WERI-Rb-1 (cell line): ENCODE data around the gene TENM3.

Experiments
- DNase-seq: peaks from one replicate; pipeline ENCODE4 v3.0.0-alpha.2; 2020
- H3K27ac ChIP-seq: fragments of 250-450 bp; sonication (Bioruptor Pico); 2 replicates; pipeline ENCODE4 v1.5.1; 2020; ENCODE audit warnings: mild to moderate bottlenecking, moderate library complexity
- H3K27me3 ChIP-seq: fragments of 250-450 bp; sonication (Bioruptor Pico); 2 replicates; pipeline ENCODE4 v1.5.1; 2021; ENCODE audit warnings: mild to moderate bottlenecking, low read depth, moderate library complexity; ENCODE audit not compliant: insufficient read depth, severe bottlenecking
- H3K36me3 ChIP-seq: fragments of 250-450 bp; sonication (Bioruptor Pico); 2 replicates; pipeline ENCODE4 v1.5.1; 2020; ENCODE audit warnings: mild to moderate bottlenecking, moderate library complexity
- H3K4me3 ChIP-seq: 2 replicates; pipeline ENCODE4 v1.5.1; 2011; ENCODE audit warnings: low read depth, mild to moderate bottlenecking, control low read depth, low read length
- H3K9me3 ChIP-seq: fragments of 250-450 bp; sonication (Bioruptor Pico); 2 replicates; pipeline ENCODE4 v1.5.1; 2021; ENCODE audit warnings: mild to moderate bottlenecking, moderate library complexity; ENCODE audit not compliant: severe bottlenecking
- TF ChIP-seq, protein P1 (sequence below): IDR thresholded peaks from 2 replicates; pipeline ENCODE4 v1.5.1; 2011; ENCODE audit warnings: low read depth, mild to moderate bottlenecking, control low read depth, inconsistent platforms, low read length

TENM3 gene

DNA sequence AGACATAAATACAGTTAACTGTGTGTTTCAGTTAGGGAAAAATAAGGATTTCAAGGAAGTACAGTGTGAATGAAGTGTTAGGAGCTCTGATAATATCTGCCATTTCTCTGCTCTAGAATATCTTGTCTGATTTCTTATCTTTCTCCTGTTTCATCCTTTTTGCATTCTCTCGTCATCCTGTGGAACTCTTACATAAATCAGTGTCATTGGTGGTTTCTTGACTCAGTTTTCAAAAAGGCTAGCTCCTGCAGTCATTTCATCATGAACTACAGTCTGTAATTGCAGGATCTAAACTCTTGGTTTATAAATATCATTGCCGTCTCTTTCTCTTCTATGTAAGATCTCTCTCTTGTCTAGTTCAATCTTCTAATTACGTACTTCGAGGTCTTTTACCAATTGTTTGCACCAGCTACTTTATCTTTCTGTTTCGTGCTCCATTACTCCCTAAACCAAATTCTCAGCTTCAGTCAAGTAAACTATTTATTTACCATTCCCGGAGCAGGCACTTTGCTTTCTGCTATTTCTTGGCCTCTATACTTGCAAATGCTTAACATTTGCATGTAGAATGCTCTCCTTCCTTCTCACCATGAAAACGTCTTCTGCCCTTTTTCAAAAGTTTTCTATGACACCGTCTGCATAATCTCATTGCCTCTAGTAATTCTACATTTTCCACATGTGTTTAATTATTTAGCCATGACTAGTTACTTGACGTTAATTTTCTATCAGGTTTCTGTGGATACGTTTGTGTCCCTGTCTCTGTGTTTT, 294.0 kb downstream of the TENM3 start:
- Histone ChIP-seq H3K27ac (no peak overlapping the region), H3K9me3 (no peaks in the 10 kb centered on the region), H3K27me3 (no peaks in the 10 kb centered on the region), H3K36me3 (no peaks in the 10 kb centered on the region), H3K4me3 (no peak overlapping the region)
- TF ChIP-seq, protein P1, sequence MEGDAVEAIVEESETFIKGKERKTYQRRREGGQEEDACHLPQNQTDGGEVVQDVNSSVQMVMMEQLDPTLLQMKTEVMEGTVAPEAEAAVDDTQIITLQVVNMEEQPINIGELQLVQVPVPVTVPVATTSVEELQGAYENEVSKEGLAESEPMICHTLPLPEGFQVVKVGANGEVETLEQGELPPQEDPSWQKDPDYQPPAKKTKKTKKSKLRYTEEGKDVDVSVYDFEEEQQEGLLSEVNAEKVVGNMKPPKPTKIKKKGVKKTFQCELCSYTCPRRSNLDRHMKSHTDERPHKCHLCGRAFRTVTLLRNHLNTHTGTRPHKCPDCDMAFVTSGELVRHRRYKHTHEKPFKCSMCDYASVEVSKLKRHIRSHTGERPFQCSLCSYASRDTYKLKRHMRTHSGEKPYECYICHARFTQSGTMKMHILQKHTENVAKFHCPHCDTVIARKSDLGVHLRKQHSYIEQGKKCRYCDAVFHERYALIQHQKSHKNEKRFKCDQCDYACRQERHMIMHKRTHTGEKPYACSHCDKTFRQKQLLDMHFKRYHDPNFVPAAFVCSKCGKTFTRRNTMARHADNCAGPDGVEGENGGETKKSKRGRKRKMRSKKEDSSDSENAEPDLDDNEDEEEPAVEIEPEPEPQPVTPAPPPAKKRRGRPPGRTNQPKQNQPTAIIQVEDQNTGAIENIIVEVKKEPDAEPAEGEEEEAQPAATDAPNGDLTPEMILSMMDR, result no peak
- DNase-seq, result no peak

DNA sequence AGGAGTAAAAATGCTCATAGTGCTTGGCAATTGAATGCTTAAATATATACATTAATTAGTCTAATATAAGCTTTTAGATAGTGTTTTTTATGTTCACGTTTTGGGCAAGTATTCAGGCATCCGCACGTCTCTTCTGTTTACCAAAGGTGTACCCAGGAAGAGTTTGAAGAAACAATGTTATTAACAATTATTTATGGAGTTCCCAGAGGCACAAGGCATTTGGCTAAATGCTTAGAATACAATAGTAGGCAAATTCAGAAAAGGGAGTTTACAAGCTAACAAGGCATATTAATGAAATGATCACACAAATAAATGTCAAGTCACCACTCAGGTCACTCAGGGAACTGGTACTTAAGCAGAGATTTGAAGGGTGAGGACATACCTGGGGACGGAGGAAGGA, 294.8 kb downstream of the TENM3 start:
- no peaks in the 10 kb centered on the region for H3K9me3 ChIP-seq
- no peaks in the 10 kb centered on the region for H3K27me3 ChIP-seq
- DNase-seq, result no peak
- no peaks in the 10 kb centered on the region for H3K36me3 ChIP-seq
- TF ChIP-seq, protein P1, result no peak
- H3K4me3 ChIP-seq, result no peak overlapping the region
- no peak overlapping the region for H3K27ac ChIP-seq

DNA sequence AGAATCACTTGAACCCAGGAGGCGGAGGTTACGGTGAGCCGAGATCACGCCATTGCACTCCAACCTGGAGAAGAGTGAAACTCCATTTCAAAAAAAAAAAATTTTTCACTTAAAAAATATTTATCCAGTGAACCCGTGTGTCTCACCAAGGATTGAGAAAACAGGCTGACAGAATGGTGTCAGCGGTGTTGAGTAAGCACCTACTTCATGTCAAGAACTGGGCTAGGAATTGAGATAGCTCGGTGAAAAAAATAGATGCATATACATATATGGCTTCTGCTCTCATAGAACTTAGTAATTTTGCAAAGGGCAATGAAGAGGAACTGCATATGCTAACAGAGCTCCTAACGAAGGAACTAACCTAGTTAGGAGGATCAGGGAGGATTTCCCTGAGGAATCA, 297.3 kb downstream of the TENM3 start:
- no peak for DNase-seq
- H3K36me3 ChIP-seq, result no peaks in the 10 kb centered on the region
- no peaks in the 10 kb centered on the region for H3K27me3 ChIP-seq
- TF ChIP-seq, protein P1, result no peak
- H3K9me3 ChIP-seq, result no peaks in the 10 kb centered on the region
- no peak overlapping the region for H3K4me3 ChIP-seq
- H3K27ac ChIP-seq, result no peak overlapping the region

DNA sequence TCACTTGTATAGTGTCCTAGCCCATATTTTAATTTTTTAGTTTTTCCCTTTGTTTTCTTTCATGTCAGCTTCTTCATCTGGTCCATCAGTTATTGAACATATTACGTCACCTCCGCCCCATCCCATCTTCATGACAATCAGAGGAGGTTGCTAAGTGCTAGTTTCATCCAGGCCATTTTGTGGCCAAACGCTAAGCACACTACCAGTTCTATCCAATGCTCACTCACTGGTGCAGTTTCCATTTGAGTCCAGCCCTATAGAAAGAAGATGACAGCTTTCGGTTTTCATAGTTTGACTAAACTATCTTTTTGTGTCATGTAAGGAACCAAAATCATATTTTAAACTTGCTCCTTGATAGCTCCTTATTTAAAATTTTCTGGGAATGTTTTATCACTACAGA, 304.2 kb downstream of the TENM3 start:
- no peak overlapping the region for H3K27ac ChIP-seq
- H3K27me3 ChIP-seq, result no peaks in the 10 kb centered on the region
- DNase-seq, result no peak
- H3K4me3 ChIP-seq, result no peak overlapping the region
- no peaks in the 10 kb centered on the region for H3K9me3 ChIP-seq
- H3K36me3 ChIP-seq, result no peaks in the 10 kb centered on the region
- TF ChIP-seq, protein P1, result no peak

DNA sequence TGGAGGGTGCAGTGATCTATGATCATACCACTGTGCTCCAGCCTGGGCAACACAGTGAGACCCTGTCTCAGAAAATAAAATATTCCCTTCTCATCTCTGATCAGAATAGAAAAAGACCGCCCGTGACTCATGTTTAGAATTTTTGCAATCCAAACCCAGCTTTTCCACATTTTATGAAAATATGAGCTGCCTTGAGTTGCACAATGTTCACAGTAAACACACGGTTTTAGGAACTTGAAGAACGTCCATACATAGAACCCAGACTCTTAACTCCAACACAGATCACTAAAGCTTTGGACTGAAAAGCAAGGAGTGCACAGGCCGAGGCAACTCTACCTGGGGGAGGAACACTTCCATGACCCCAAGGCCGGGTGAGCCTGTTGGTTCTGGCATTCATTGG, 305.0 kb downstream of the TENM3 start:
- TF ChIP-seq, protein P1, result no peak
- no peak overlapping the region for H3K4me3 ChIP-seq
- no peaks in the 10 kb centered on the region for H3K9me3 ChIP-seq
- no peak overlapping the region for H3K27ac ChIP-seq
- H3K27me3 ChIP-seq, result no peaks in the 10 kb centered on the region
- H3K36me3 ChIP-seq, result no peaks in the 10 kb centered on the region
- DNase-seq, result no peak

DNA sequence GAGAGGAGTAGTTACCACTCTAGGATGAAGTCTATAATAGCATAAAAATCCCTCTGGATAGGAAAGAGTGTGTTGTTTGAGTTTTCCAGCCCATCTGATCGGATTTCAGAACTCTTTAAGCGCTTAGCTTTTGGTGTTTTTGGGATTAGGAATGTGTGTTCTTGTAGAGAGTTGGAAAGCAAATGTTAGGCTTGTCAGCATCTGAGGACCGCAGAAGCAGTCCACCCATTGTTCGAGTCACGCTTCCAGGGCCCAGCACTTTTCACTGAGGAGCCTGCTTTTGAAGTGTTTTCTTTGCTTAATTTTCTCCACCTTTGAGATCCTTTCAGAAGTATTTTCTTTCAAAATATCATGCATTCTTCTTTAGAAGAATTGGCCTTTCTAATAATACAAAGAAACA, 306.2 kb downstream of the TENM3 start:
- Histone ChIP-seq H3K36me3 (no peaks in the 10 kb centered on the region), H3K27me3 (no peaks in the 10 kb centered on the region), H3K9me3 (no peaks in the 10 kb centered on the region), H3K4me3 (no peak overlapping the region), H3K27ac (no peak overlapping the region)
- TF ChIP-seq, protein P1, result no peak
- DNase-seq, result no peak
